GM12875 (cell line): ENCODE data around the gene ME2.

ENCODE experiments used
- H3K4me3 ChIP-seq: one replicate; pipeline ENCODE4 v1.5.1; 2011; ENCODE audit warnings: low read depth, low read length, control low read depth
- TF ChIP-seq, protein P1 (sequence below): IDR thresholded peaks from 2 replicates; pipeline ENCODE4 v1.5.1; 2011; ENCODE audit warnings: low read depth, mild to moderate bottlenecking, control low read depth, inconsistent platforms, low read length, moderate library complexity, borderline replicate concordance; ENCODE audit not compliant: insufficient read depth

ME2 gene

DNA sequence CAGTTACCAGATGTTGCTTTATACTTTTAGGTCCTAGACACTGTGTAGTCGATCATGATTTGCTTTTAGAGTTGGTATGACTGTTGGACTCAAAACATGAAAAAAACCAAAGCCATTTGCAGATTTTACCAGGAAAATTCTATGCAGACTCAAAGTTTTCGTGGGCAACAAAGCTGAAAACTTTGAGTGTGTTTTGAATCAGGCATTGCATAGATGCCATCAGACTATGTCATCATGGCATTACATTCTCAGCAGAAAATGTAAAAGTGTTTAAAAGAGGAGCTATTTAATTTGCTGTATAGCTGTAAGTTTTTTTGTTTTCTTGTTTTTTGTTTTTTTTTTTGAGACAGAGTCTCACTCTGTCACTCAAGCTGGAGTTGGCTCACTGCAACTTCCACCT is 45.5 kb downstream of the ME2 start:
- TF ChIP-seq, protein P1, sequence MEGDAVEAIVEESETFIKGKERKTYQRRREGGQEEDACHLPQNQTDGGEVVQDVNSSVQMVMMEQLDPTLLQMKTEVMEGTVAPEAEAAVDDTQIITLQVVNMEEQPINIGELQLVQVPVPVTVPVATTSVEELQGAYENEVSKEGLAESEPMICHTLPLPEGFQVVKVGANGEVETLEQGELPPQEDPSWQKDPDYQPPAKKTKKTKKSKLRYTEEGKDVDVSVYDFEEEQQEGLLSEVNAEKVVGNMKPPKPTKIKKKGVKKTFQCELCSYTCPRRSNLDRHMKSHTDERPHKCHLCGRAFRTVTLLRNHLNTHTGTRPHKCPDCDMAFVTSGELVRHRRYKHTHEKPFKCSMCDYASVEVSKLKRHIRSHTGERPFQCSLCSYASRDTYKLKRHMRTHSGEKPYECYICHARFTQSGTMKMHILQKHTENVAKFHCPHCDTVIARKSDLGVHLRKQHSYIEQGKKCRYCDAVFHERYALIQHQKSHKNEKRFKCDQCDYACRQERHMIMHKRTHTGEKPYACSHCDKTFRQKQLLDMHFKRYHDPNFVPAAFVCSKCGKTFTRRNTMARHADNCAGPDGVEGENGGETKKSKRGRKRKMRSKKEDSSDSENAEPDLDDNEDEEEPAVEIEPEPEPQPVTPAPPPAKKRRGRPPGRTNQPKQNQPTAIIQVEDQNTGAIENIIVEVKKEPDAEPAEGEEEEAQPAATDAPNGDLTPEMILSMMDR: no peak

DNA sequence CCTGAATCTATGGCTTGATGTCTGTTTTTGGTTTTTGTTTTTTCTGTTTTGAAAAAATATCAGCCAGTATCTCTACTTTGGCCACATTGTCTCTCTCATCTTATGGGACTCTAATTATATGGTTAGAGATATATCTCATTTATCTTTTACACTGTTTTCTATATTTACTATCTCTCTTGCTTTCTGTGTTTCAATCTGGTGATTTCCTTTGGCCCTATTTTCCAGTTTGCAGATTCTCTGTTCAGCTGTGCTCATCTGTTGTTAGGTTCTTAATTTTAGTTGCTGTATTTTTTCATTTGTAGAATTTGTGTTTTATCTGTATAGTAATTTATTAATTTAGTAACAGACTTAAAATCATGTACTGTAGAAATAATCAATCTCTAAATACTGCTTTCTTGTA is 47.6 kb downstream of the ME2 start:
- TF ChIP-seq, protein P1: no peak
- no peak overlapping the region for H3K4me3 ChIP-seq

More for the DNA sequence above, 45.5 kb downstream of the ME2 start:
- H3K4me3 ChIP-seq: no peak overlapping the region

DNA sequence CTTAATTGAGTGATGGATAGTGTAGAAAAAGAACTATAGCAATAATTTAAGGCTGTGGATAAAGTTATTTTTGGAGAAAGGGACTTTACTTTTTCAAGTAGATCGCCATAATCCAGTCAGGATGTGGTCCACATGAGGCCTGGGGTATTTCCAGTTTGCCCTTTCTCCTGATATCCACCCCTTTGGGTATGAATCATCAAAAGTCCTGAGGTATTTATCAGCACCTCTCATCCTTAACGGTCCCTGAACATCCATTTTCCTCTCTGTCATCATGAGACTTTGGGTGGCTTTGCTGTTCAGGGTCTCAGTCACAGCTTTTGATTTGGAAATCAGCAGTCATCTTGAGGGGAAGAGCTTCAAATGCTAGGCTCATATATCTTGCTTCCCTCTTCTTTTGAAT is 49.6 kb downstream of the ME2 start:
- TF ChIP-seq, protein P1: no peak

DNA sequence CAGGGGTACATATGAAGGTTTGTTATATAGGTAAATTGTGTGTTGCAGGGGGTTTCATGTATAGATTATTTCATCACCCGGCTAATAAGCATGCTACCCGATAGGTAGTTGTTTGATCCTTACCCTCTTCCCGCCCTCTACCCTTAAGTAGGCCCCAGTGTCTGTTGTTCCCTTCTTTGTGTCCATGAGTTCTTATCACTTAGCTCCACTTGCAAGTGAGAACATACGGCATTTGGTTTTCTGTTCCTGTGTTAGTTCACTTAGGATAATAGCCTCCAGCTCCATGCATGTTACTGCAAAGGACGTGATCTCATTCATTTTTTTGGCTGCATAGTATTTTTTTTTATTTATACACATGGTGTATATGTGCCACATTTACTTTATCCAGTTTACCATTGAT is 54.8 kb downstream of the ME2 start:
- no peak overlapping the region for H3K4me3 ChIP-seq
- TF ChIP-seq, protein P1: no peak

More for the DNA sequence above, 49.6 kb downstream of the ME2 start:
- no peak overlapping the region for H3K4me3 ChIP-seq

DNA sequence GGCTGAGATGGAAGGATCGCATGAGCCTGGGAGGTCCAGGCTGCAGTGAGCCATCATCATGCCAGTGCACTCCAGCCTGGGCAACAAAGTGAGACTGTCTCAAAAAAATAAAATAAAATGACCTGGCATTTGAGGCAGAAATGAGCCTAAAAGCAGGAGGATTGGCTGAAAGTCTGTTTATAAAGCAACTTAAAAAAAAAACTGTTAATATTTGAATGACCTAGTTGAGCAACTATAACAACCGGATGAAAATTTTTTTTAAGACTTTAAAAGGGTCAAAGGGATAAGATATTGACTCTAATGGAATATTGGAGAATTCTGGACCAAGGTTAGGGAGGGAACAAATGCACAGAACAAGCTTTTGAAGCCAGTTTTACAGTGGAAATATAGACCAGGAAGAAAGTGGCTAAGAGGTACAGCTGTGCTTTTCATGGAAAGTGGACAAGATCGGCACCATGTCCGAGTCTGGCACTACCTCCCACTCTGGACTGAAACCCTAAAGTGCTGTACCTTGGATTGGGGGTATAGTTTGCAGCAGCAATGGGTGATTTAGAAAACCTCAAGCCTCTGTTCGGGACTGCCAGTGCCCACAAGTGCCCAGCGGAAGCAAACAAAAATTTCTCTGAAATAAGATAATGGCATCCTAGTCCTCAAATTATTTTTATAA is 55.8 kb downstream of the ME2 start:
- H3K4me3 ChIP-seq: no peak overlapping the region
- TF ChIP-seq, protein P1: no peak

DNA sequence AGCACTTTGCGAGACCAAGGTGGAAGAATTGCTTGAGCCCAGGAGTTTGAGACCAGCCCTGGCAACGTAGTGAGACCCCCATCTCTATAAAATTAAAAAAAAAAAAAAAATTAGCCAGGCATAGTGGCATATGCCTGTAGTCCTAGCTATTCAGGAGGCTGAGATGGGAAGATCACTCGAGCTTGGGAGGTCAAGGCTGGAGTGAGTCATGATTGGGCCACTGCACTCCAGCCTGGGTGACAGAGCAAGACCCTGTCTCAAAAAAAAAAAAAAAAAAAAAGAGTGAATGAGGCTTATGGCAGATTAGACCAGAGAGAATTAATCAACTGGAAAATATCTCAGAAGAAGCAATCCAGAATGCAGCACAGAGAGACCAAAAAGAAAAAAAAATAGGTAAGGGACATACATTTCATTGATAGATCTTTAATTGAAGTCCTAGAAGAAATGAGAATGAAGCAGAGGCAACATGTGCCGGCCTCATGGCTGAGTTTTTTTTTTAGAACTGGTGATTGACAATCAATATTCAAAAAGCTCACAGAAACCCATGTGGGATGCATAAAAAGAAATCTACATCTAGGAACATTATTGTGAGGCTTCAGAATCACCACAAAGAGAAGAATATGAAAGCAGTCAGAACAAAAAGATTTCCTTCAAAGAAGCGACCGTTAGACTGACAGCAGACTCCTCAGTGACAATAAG is 56.7 kb downstream of the ME2 start:
- TF ChIP-seq, protein P1: no peak
- no peak overlapping the region for H3K4me3 ChIP-seq

DNA sequence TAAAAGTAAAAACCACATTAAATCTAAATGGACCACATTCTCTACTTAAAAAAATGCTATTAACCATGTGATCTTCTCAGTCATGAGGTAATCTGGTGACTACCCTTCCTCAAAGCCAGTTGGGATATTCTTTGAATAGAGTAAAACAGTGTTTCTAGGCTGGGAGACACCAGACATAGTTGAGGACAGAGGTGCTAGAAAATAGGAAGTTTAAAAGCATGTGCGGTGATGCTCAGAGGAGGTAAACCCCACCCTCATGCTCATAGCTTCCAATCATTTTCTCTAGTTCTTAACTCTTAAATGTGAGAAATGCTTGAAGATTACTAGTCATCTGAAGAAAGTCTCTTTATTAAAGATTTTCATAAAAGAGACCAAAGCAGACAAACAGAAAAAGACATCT is 58.3 kb downstream of the ME2 start:
- TF ChIP-seq, protein P1: no peak
- no peak overlapping the region for H3K4me3 ChIP-seq
